Measurements from ENCODE around the gene TCF7L1.

The TCF7L1 gene

GRCh38 chr2:85239102-85239501 lies 105.9 kb downstream of the TCF7L1 start:
- TF ChIP-seq, protein P1, sequence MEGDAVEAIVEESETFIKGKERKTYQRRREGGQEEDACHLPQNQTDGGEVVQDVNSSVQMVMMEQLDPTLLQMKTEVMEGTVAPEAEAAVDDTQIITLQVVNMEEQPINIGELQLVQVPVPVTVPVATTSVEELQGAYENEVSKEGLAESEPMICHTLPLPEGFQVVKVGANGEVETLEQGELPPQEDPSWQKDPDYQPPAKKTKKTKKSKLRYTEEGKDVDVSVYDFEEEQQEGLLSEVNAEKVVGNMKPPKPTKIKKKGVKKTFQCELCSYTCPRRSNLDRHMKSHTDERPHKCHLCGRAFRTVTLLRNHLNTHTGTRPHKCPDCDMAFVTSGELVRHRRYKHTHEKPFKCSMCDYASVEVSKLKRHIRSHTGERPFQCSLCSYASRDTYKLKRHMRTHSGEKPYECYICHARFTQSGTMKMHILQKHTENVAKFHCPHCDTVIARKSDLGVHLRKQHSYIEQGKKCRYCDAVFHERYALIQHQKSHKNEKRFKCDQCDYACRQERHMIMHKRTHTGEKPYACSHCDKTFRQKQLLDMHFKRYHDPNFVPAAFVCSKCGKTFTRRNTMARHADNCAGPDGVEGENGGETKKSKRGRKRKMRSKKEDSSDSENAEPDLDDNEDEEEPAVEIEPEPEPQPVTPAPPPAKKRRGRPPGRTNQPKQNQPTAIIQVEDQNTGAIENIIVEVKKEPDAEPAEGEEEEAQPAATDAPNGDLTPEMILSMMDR (IDR thresholded peaks at IDR 0.05) = no peak
- Histone ChIP-seq H3K27ac (no peak overlapping the region), H3K4me3 (no peak overlapping the region)
- no peak for DNase-seq (ENCODE audit: low spot score)

- Histone ChIP-seq H3K27ac (peak overlapping the region in 1 of 2 donors; percentile 49), H3K4me3 (no peak overlapping the region)
- TF ChIP-seq, protein P1 (IDR thresholded peaks at IDR 0.05) = no peak
- DNase-seq (ENCODE audit: low spot score) = no peak
Measured at GRCh38 chr2:85240055-85240454, 106.9 kb downstream of the TCF7L1 start.

- no peak overlapping the region for H3K27ac ChIP-seq
- no peak overlapping the region for H3K4me3 ChIP-seq
- TF ChIP-seq, protein P1 (IDR thresholded peaks at IDR 0.05) = no peak
- DNase-seq (ENCODE audit: low spot score) = no peak
Measured at GRCh38 chr2:85242321-85242720, 109.1 kb downstream of the TCF7L1 start.

- Histone ChIP-seq H3K4me3 (no peak overlapping the region), H3K27ac (no peak overlapping the region)
- TF ChIP-seq, protein P1 (IDR thresholded peaks at IDR 0.05) = peak; percentile 29
- no peak for DNase-seq (ENCODE audit: low spot score)
Measured at GRCh38 chr2:85243101-85244072, 110.2 kb downstream of the TCF7L1 start.

DNA sequence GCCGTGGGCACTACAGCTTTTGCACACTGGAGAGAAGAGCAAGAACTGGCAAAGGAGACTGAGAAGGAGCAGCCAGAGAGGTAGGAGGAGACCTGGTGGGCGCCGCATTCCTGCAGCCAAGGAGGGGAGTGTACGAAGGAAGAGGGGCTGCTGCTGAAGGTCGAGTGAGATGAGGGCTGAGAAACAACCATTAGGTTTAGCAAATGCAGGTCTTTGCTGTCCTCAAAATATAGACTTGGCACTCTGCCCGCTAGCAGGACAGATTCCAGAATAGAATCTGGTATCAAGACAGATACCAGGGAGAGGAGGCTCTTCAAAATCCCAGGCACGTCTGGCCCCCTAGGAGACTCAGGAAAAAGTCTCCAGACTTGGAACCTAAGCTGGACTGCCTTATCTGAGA lies 111.6 kb downstream of the TCF7L1 start:
- Histone ChIP-seq H3K4me3 (no peak overlapping the region), H3K27ac (peak overlapping the region in 1 of 2 donors; percentile 17)
- DNase-seq (ENCODE audit: low spot score) = no peak
- TF ChIP-seq, protein P1 (IDR thresholded peaks at IDR 0.05) = no peak

GRCh38 chr2:85245891-85246290 lies 112.7 kb downstream of the TCF7L1 start:
- Histone ChIP-seq H3K27ac (peak overlapping the region in 1 of 2 donors; percentile 31), H3K4me3 (no peak overlapping the region)
- TF ChIP-seq, protein P1 (IDR thresholded peaks at IDR 0.05) = no peak
- DNase-seq (ENCODE audit: low spot score) = no peak

- TF ChIP-seq, protein P1 (IDR thresholded peaks at IDR 0.05) = no peak
- no peak for DNase-seq (ENCODE audit: low spot score)
- Histone ChIP-seq H3K4me3 (no peak overlapping the region), H3K27ac (peak overlapping the region in 1 of 2 donors; percentile 31)
Measured at GRCh38 chr2:85246348-85246747, 113.2 kb downstream of the TCF7L1 start.

Data from coronary artery (tissue), 2 donors.